ENCODE results near the gene TRPM4.

GRCh38 chr19:49135686-49136085 is 21.9 kb upstream of the TRPM4 start:
- no peak for TF ChIP-seq CTCF (IDR thresholded peaks at IDR 0.05)
- no peak for TF ChIP-seq EZH2 (IDR thresholded peaks at IDR 0.05)
